Neural cell (in vitro differentiated cells): ENCODE results near the gene RNF187. TPM values are rescaled to one million over a fixed set of nuclear protein-coding genes. Genes with fewer than 3 reads are reported as not detected.

Experiments
- H2AFZ ChIP-seq: fragments of 200-600, 300-800 bp; sonication (generic), shearing (Covaris generic); 2 replicates; pipeline ENCODE4 v1.6.0; 2014; ENCODE audit warnings: low read depth, mild to moderate bottlenecking, antibody characterized with exemption, low read length, moderate library complexity
- H3F3A ChIP-seq: fragments of 200-600 bp; shearing (Covaris generic); 2 replicates; pipeline ENCODE4 v1.6.1; 2016; ENCODE audit warnings: mild to moderate bottlenecking, moderate library complexity, mixed read lengths, antibody characterized with exemption, low read length; ENCODE audit not compliant: insufficient read depth, poor library complexity, severe bottlenecking
- H3K27ac ChIP-seq: fragments of 200-600, 300-800 bp; sonication (generic), shearing (Covaris generic); 2 replicates; pipeline ENCODE4 v1.5.1; 2014; ENCODE audit warnings: mild to moderate bottlenecking, low read length, moderate library complexity
- H3K27me3 ChIP-seq: fragments of 300-800, 200-600 bp; sonication (generic), shearing (Covaris generic); 2 replicates; pipeline ENCODE4 v1.6.0; 2014; ENCODE audit warnings: mild to moderate bottlenecking, low read depth, low read length, moderate library complexity; ENCODE audit not compliant: insufficient read depth
- H3K36me3 ChIP-seq: fragments of 300-800, 200-600 bp; sonication (generic), shearing (Covaris generic); 2 replicates; pipeline ENCODE4 v1.5.1; 2014; ENCODE audit warnings: mild to moderate bottlenecking, antibody characterized with exemption, low read length, moderate library complexity; ENCODE audit not compliant: insufficient read depth
- H3K4me2 ChIP-seq: fragments of 300-800, 200-600 bp; sonication (generic), shearing (Covaris generic); 2 replicates; pipeline ENCODE4 v1.6.0; 2014; ENCODE audit warnings: mild to moderate bottlenecking, low read length
- H3K4me3 ChIP-seq: fragments of 300-800, 200-600 bp; sonication (generic), shearing (Covaris generic); 2 replicates; pipeline ENCODE4 v1.5.1; 2014; ENCODE audit warnings: mild to moderate bottlenecking, low read length, moderate library complexity
- H3K79me2 ChIP-seq: fragments of 200-600 bp; shearing (Covaris generic); replicated peaks from 2 replicates; pipeline ENCODE4 v1.6.0; 2014; ENCODE audit warnings: mild to moderate bottlenecking, low read length, moderate library complexity; ENCODE audit not compliant: insufficient read depth
- H3K9ac ChIP-seq: fragments of 300-800, 200-600 bp; sonication (generic), shearing (Covaris generic); 2 replicates; pipeline ENCODE4 v1.6.1; 2016; ENCODE audit warnings: mild to moderate bottlenecking, low read length, mixed read lengths
- H3K9me2 ChIP-seq: fragments of 200-600 bp; shearing (Covaris generic); 2 replicates; pipeline ENCODE4 v1.6.1; 2016; ENCODE audit warnings: mild to moderate bottlenecking, low read length, mixed read lengths; ENCODE audit not compliant: insufficient read depth
- H3K9me3 ChIP-seq: fragments of 200-600, 300-800 bp; sonication (generic), shearing (Covaris generic); 2 replicates; pipeline ENCODE4 v1.6.1; 2016; ENCODE audit warnings: mild to moderate bottlenecking, mixed run types, low read length, moderate library complexity, mixed read lengths
- H4K20me1 ChIP-seq: fragments of 200-600 bp; shearing (Covaris generic); 2 replicates; pipeline ENCODE4 v1.6.1; 2016; ENCODE audit warnings: mild to moderate bottlenecking, mixed run types; ENCODE audit not compliant: insufficient read depth
- EP300 ChIP-seq: fragments of 450-650 bp; conservative IDR thresholded peaks from 2 replicates; pipeline ENCODE4 v1.6.1; 2014; ENCODE audit warnings: antibody characterized with exemption, mild to moderate bottlenecking, moderate library complexity; ENCODE audit not compliant: poor library complexity, severe bottlenecking
- EZH2 ChIP-seq: fragments of 200-600, 300-800 bp; shearing (Covaris generic), sonication (generic); IDR thresholded peaks from 2 replicates; pipeline ENCODE4 v1.6.1; 2014; ENCODE audit warnings: antibody characterized with exemption, low read length, borderline replicate concordance, mild to moderate bottlenecking; ENCODE audit not compliant: insufficient read depth, poor library complexity, severe bottlenecking
- MXI1 ChIP-seq: fragments of 450-650 bp; conservative IDR thresholded peaks from 2 replicates; pipeline ENCODE4 v1.6.1; 2014; ENCODE audit warnings: antibody characterized with exemption, mild to moderate bottlenecking; ENCODE audit not compliant: poor library complexity, severe bottlenecking
- POLR2AphosphoS5 ChIP-seq: IDR thresholded peaks from 2 replicates; pipeline ENCODE4 v1.6.1; 2012
- RAD21 ChIP-seq: fragments of 450-650 bp; conservative IDR thresholded peaks from 2 replicates; pipeline ENCODE4 v1.6.1; 2014; ENCODE audit warnings: antibody characterized with exemption, mild to moderate bottlenecking, moderate library complexity
- SMC3 ChIP-seq: fragments of 450-650 bp; conservative IDR thresholded peaks from 2 replicates; pipeline ENCODE4 v1.6.1; 2014; ENCODE audit warnings: antibody characterized with exemption, mild to moderate bottlenecking, moderate library complexity; ENCODE audit not compliant: poor library complexity
- TAF1 ChIP-seq: IDR thresholded peaks from 2 replicates; pipeline ENCODE4 v1.6.1; 2012; ENCODE audit warnings: low read depth
- polyA plus RNA-seq: library from polyadenylated mRNA; depleted of rRNA; stranded (reverse); fragments of >200 nt; gene quantifications from 2 replicates; pipeline ENCODE4 v1.2.3, GENCODE V29; 2014
- TF ChIP-seq, protein P1 (sequence below): IDR thresholded peaks from 2 replicates; pipeline ENCODE4 v1.6.1; 2012; ENCODE audit warnings: borderline replicate concordance
- TF ChIP-seq, protein P2 (sequence below): fragments of 450-650 bp; IDR thresholded peaks from 2 replicates; pipeline ENCODE4 v1.5.1; 2014; ENCODE audit warnings: antibody characterized with exemption, mild to moderate bottlenecking, moderate library complexity; ENCODE audit not compliant: poor library complexity, severe bottlenecking

Gene RNF187
- polyA plus RNA-seq, 1 donor from 2014 or later: 73.6 TPM

DNA sequence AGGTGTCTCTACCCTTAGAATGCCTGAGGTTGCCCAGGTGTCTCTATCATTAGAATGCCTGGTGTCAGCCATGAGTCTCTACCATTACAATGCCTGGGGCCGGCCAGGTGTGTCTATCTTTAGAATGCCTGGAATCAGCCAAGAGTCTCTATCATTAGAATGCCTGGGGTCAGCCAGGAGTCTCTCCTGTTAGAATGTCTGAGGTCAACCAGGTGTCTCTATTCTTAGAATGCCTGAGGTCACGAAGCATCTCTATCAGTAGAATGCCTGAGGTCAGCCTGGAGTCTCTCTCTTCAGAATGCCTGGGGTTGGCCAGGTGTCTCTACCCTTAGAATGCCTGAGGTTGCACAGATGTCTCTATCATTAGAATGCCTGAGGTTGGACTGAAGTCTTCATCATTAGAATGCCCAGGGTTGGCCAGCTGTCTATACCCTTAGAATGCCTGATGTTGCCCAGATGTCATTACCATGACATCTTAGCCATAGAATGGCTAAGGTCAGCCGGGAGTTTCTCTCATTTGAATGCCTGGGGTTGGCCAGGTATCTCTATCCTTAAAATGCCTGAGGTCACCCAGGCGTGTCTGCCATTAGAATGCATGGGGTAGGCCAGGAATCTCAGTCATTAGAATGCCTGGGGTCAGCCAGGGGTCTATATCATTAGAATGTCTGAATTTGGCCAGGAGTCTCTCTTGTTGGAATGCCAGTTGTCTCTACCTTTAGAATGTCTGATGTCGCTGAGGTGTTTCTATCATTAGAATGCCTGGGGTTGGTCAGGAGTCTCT lies 44.0 kb downstream of the RNF187 start (continued):
- TF ChIP-seq, protein P1, sequence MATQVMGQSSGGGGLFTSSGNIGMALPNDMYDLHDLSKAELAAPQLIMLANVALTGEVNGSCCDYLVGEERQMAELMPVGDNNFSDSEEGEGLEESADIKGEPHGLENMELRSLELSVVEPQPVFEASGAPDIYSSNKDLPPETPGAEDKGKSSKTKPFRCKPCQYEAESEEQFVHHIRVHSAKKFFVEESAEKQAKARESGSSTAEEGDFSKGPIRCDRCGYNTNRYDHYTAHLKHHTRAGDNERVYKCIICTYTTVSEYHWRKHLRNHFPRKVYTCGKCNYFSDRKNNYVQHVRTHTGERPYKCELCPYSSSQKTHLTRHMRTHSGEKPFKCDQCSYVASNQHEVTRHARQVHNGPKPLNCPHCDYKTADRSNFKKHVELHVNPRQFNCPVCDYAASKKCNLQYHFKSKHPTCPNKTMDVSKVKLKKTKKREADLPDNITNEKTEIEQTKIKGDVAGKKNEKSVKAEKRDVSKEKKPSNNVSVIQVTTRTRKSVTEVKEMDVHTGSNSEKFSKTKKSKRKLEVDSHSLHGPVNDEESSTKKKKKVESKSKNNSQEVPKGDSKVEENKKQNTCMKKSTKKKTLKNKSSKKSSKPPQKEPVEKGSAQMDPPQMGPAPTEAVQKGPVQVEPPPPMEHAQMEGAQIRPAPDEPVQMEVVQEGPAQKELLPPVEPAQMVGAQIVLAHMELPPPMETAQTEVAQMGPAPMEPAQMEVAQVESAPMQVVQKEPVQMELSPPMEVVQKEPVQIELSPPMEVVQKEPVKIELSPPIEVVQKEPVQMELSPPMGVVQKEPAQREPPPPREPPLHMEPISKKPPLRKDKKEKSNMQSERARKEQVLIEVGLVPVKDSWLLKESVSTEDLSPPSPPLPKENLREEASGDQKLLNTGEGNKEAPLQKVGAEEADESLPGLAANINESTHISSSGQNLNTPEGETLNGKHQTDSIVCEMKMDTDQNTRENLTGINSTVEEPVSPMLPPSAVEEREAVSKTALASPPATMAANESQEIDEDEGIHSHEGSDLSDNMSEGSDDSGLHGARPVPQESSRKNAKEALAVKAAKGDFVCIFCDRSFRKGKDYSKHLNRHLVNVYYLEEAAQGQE: no peak

DNA sequence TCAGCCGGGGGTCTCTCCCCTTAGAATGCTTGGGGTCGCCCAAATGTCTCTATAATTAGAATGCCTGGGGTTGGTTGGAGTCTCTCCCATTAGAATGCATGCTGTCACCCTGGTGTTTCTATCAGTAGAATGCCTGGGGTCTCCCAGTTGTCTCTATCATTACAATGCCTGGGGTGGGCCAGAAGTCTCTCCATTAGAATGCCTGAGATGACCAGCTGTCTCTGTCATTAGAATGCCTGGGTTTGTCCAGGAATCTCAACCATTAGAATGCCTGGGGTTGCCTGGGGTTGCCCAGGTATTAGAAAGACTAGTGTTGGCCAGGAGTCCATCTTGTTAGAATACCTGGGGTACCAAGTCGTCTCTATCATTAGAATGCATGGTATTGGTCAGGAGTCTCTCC lies 51.6 kb downstream of the RNF187 start:
- Histone ChIP-seq H2AFZ (no peak overlapping the region), H3K4me3 (no peak overlapping the region), H3K9me3 (peaks cover 5% of the 10 kb centered on the region), H3K9ac (no peak overlapping the region), H3K79me2 (no peaks in the 10 kb centered on the region), H3F3A (no peaks in the 10 kb centered on the region), H3K27ac (no peak overlapping the region), H4K20me1 (no peaks in the 10 kb centered on the region), H3K4me2 (no peak overlapping the region), H3K9me2 (no peaks in the 10 kb centered on the region), H3K27me3 (no peaks in the 10 kb centered on the region), H3K36me3 (no peaks in the 10 kb centered on the region)
- TF ChIP-seq, protein P1: no peak
- TF ChIP-seq TAF1: no peak
- TF ChIP-seq, protein P2, sequence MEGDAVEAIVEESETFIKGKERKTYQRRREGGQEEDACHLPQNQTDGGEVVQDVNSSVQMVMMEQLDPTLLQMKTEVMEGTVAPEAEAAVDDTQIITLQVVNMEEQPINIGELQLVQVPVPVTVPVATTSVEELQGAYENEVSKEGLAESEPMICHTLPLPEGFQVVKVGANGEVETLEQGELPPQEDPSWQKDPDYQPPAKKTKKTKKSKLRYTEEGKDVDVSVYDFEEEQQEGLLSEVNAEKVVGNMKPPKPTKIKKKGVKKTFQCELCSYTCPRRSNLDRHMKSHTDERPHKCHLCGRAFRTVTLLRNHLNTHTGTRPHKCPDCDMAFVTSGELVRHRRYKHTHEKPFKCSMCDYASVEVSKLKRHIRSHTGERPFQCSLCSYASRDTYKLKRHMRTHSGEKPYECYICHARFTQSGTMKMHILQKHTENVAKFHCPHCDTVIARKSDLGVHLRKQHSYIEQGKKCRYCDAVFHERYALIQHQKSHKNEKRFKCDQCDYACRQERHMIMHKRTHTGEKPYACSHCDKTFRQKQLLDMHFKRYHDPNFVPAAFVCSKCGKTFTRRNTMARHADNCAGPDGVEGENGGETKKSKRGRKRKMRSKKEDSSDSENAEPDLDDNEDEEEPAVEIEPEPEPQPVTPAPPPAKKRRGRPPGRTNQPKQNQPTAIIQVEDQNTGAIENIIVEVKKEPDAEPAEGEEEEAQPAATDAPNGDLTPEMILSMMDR: no peak
- TF ChIP-seq RAD21: no peak
- TF ChIP-seq EP300: no peak
- no peak for TF ChIP-seq SMC3
- TF ChIP-seq EZH2: no peak
- no peak for TF ChIP-seq MXI1
- TF ChIP-seq POLR2AphosphoS5: no peak
